ENCODE measurements around the gene UNCX.

The UNCX gene

GRCh38 chr7:1244700-1245523 lies 12.2 kb downstream of the UNCX start:
- Histone ChIP-seq H3K9ac (ENCODE audit: low read depth in 1 of 2, low read length in 2 of 2) (no peak overlapping the region), H3K36me3 (ENCODE audit: control insufficient read depth in 2 of 2, insufficient read depth in 2 of 2, low read length in 2 of 2) (no peaks in the 10 kb centered on the region), H3K27ac (ENCODE audit: low read depth in 2 of 2, low read length in 2 of 2) (no peak overlapping the region), H3K27me3 (ENCODE audit: control insufficient read depth in 2 of 2, insufficient read depth in 2 of 2, low read length in 2 of 2) (peaks cover 53 to 64% of the 10 kb centered on the region in 2 donors), H3K4me3 (ENCODE audit: low read length in 2 of 2) (no peak overlapping the region), H3K4me1 (ENCODE audit: control insufficient read depth in 2 of 2, insufficient read depth in 2 of 2, low read length in 2 of 2) (no peaks in the 10 kb centered on the region), H3K9me3 (ENCODE audit: control insufficient read depth in 2 of 2, low read length in 2 of 2) (no peaks in the 10 kb centered on the region)

- no peaks in the 10 kb centered on the region for H3K4me1 ChIP-seq (ENCODE audit: control insufficient read depth in 2 of 2, insufficient read depth in 2 of 2, low read length in 2 of 2)
Observed at GRCh38 chr7:1245524-1246050, 12.9 kb downstream of the UNCX start.

GRCh38 chr7:1246160-1246870 lies 13.6 kb downstream of the UNCX start:
- Histone ChIP-seq H3K4me1 (ENCODE audit: control insufficient read depth in 2 of 2, insufficient read depth in 2 of 2, low read length in 2 of 2) (no peaks in the 10 kb centered on the region), H3K4me3 (ENCODE audit: low read length in 2 of 2) (no peak overlapping the region), H3K9me3 (ENCODE audit: control insufficient read depth in 2 of 2, low read length in 2 of 2) (no peaks in the 10 kb centered on the region), H3K9ac (ENCODE audit: low read depth in 1 of 2, low read length in 2 of 2) (no peak overlapping the region), H3K27me3 (ENCODE audit: control insufficient read depth in 2 of 2, insufficient read depth in 2 of 2, low read length in 2 of 2) (peaks cover 47 to 64% of the 10 kb centered on the region in 2 donors), H3K36me3 (ENCODE audit: control insufficient read depth in 2 of 2, insufficient read depth in 2 of 2, low read length in 2 of 2) (no peaks in the 10 kb centered on the region), H3K27ac (ENCODE audit: low read depth in 2 of 2, low read length in 2 of 2) (no peak overlapping the region)

More at GRCh38 chr7:1245524-1246050, 12.9 kb downstream of the UNCX start:
- no peaks in the 10 kb centered on the region for H3K9me3 ChIP-seq (ENCODE audit: control insufficient read depth in 2 of 2, low read length in 2 of 2)
- no peaks in the 10 kb centered on the region for H3K36me3 ChIP-seq (ENCODE audit: control insufficient read depth in 2 of 2, insufficient read depth in 2 of 2, low read length in 2 of 2)
- no peak overlapping the region for H3K9ac ChIP-seq (ENCODE audit: low read depth in 1 of 2, low read length in 2 of 2)
- no peak overlapping the region for H3K27ac ChIP-seq (ENCODE audit: low read depth in 2 of 2, low read length in 2 of 2)
- peaks cover 51 to 63% of the 10 kb centered on the region in 2 donors for H3K27me3 ChIP-seq (ENCODE audit: control insufficient read depth in 2 of 2, insufficient read depth in 2 of 2, low read length in 2 of 2)
- no peak overlapping the region for H3K4me3 ChIP-seq (ENCODE audit: low read length in 2 of 2)

- Histone ChIP-seq H3K4me3 (ENCODE audit: low read length in 2 of 2) (no peak overlapping the region), H3K4me1 (ENCODE audit: control insufficient read depth in 2 of 2, insufficient read depth in 2 of 2, low read length in 2 of 2) (no peaks in the 10 kb centered on the region)
Observed at GRCh38 chr7:1246871-1247526, 14.3 kb downstream of the UNCX start.

GRCh38 chr7:1247527-1248041 lies 14.9 kb downstream of the UNCX start:
- Histone ChIP-seq H3K27me3 (ENCODE audit: control insufficient read depth in 2 of 2, insufficient read depth in 2 of 2, low read length in 2 of 2) (peaks cover 46 to 75% of the 10 kb centered on the region in 2 donors), H3K9ac (ENCODE audit: low read depth in 1 of 2, low read length in 2 of 2) (no peak overlapping the region), H3K4me1 (ENCODE audit: control insufficient read depth in 2 of 2, insufficient read depth in 2 of 2, low read length in 2 of 2) (no peaks in the 10 kb centered on the region), H3K4me3 (ENCODE audit: low read length in 2 of 2) (no peak overlapping the region), H3K9me3 (ENCODE audit: control insufficient read depth in 2 of 2, low read length in 2 of 2) (no peaks in the 10 kb centered on the region), H3K27ac (ENCODE audit: low read depth in 2 of 2, low read length in 2 of 2) (no peak overlapping the region), H3K36me3 (ENCODE audit: control insufficient read depth in 2 of 2, insufficient read depth in 2 of 2, low read length in 2 of 2) (no peaks in the 10 kb centered on the region)

More at GRCh38 chr7:1246871-1247526, 14.3 kb downstream of the UNCX start:
- H3K9ac ChIP-seq (ENCODE audit: low read depth in 1 of 2, low read length in 2 of 2), result no peak overlapping the region
- H3K36me3 ChIP-seq (ENCODE audit: control insufficient read depth in 2 of 2, insufficient read depth in 2 of 2, low read length in 2 of 2), result no peaks in the 10 kb centered on the region
- peaks cover 46 to 71% of the 10 kb centered on the region in 2 donors for H3K27me3 ChIP-seq (ENCODE audit: control insufficient read depth in 2 of 2, insufficient read depth in 2 of 2, low read length in 2 of 2)
- H3K9me3 ChIP-seq (ENCODE audit: control insufficient read depth in 2 of 2, low read length in 2 of 2), result no peaks in the 10 kb centered on the region
- H3K27ac ChIP-seq (ENCODE audit: low read depth in 2 of 2, low read length in 2 of 2), result no peak overlapping the region

GRCh38 chr7:1248143-1248915 lies 15.7 kb downstream of the UNCX start:
- Histone ChIP-seq H3K27ac (ENCODE audit: low read depth in 2 of 2, low read length in 2 of 2) (no peak overlapping the region), H3K27me3 (ENCODE audit: control insufficient read depth in 2 of 2, insufficient read depth in 2 of 2, low read length in 2 of 2) (peaks cover 45 to 71% of the 10 kb centered on the region in 2 donors), H3K4me3 (ENCODE audit: low read length in 2 of 2) (no peak overlapping the region), H3K9ac (ENCODE audit: low read depth in 1 of 2, low read length in 2 of 2) (no peak overlapping the region), H3K9me3 (ENCODE audit: control insufficient read depth in 2 of 2, low read length in 2 of 2) (no peaks in the 10 kb centered on the region), H3K4me1 (ENCODE audit: control insufficient read depth in 2 of 2, insufficient read depth in 2 of 2, low read length in 2 of 2) (no peaks in the 10 kb centered on the region), H3K36me3 (ENCODE audit: control insufficient read depth in 2 of 2, insufficient read depth in 2 of 2, low read length in 2 of 2) (no peaks in the 10 kb centered on the region)

- no peak overlapping the region for H3K4me3 ChIP-seq (ENCODE audit: low read length in 2 of 2)
Observed at GRCh38 chr7:1248916-1249581, 16.4 kb downstream of the UNCX start.

GRCh38 chr7:1249731-1250130 lies 17.1 kb downstream of the UNCX start:
- H3K27ac ChIP-seq (ENCODE audit: low read depth in 2 of 2, low read length in 2 of 2), result no peak overlapping the region
- H3K4me3 ChIP-seq (ENCODE audit: low read length in 2 of 2), result no peak overlapping the region
- peaks cover 40 to 66% of the 10 kb centered on the region in 2 donors for H3K27me3 ChIP-seq (ENCODE audit: control insufficient read depth in 2 of 2, insufficient read depth in 2 of 2, low read length in 2 of 2)
- no peak overlapping the region for H3K9ac ChIP-seq (ENCODE audit: low read depth in 1 of 2, low read length in 2 of 2)
- H3K36me3 ChIP-seq (ENCODE audit: control insufficient read depth in 2 of 2, insufficient read depth in 2 of 2, low read length in 2 of 2), result no peaks in the 10 kb centered on the region
- H3K9me3 ChIP-seq (ENCODE audit: control insufficient read depth in 2 of 2, low read length in 2 of 2), result no peaks in the 10 kb centered on the region
- peaks cover 0 to 3% of the 10 kb centered on the region in 2 donors for H3K4me1 ChIP-seq (ENCODE audit: control insufficient read depth in 2 of 2, insufficient read depth in 2 of 2, low read length in 2 of 2)

More at GRCh38 chr7:1248916-1249581, 16.4 kb downstream of the UNCX start:
- Histone ChIP-seq H3K9me3 (ENCODE audit: control insufficient read depth in 2 of 2, low read length in 2 of 2) (no peaks in the 10 kb centered on the region), H3K27me3 (ENCODE audit: control insufficient read depth in 2 of 2, insufficient read depth in 2 of 2, low read length in 2 of 2) (peaks cover 43 to 68% of the 10 kb centered on the region in 2 donors), H3K9ac (ENCODE audit: low read depth in 1 of 2, low read length in 2 of 2) (no peak overlapping the region), H3K27ac (ENCODE audit: low read depth in 2 of 2, low read length in 2 of 2) (no peak overlapping the region), H3K36me3 (ENCODE audit: control insufficient read depth in 2 of 2, insufficient read depth in 2 of 2, low read length in 2 of 2) (no peaks in the 10 kb centered on the region), H3K4me1 (ENCODE audit: control insufficient read depth in 2 of 2, insufficient read depth in 2 of 2, low read length in 2 of 2) (no peaks in the 10 kb centered on the region)

- H3K27me3 ChIP-seq (ENCODE audit: control insufficient read depth in 2 of 2, insufficient read depth in 2 of 2, low read length in 2 of 2), result peaks cover 30 to 63% of the 10 kb centered on the region in 2 donors
- H3K4me1 ChIP-seq (ENCODE audit: control insufficient read depth in 2 of 2, insufficient read depth in 2 of 2, low read length in 2 of 2), result peaks cover 0 to 3% of the 10 kb centered on the region in 2 donors
Observed at GRCh38 chr7:1250901-1251300, 18.2 kb downstream of the UNCX start.

More at GRCh38 chr7:1250901-1251300, 18.2 kb downstream of the UNCX start:
- Histone ChIP-seq H3K27ac (ENCODE audit: low read depth in 2 of 2, low read length in 2 of 2) (no peak overlapping the region), H3K36me3 (ENCODE audit: control insufficient read depth in 2 of 2, insufficient read depth in 2 of 2, low read length in 2 of 2) (no peaks in the 10 kb centered on the region), H3K9ac (ENCODE audit: low read depth in 1 of 2, low read length in 2 of 2) (no peak overlapping the region), H3K4me3 (ENCODE audit: low read length in 2 of 2) (no peak overlapping the region), H3K9me3 (ENCODE audit: control insufficient read depth in 2 of 2, low read length in 2 of 2) (no peaks in the 10 kb centered on the region)

Measured in mucosa of rectum (tissue), 2 donors.